HG02588 (cell line): Measurements from ENCODE around the gene SEMA3D.

Source experiments
- ATAC-seq: cut with Tn5 transposase; IDR thresholded peaks from one replicate; pipeline ENCODE4 v1.9.1; 2021; ENCODE audit warnings: mild to moderate bottlenecking, moderate library complexity; ENCODE audit not compliant: unreplicated experiment

Gene SEMA3D

GRCh38 chr7:85081392-85081791, 105.5 kb downstream of the SEMA3D start:
- ATAC-seq: no peak

- ATAC-seq: no peak
Measured at GRCh38 chr7:85079434-85079833, 107.4 kb downstream of the SEMA3D start.

- no peak for ATAC-seq
Measured at GRCh38 chr7:85078181-85078580, 108.7 kb downstream of the SEMA3D start.

GRCh38 chr7:85075864-85076263, 111.0 kb downstream of the SEMA3D start:
- no peak for ATAC-seq

- ATAC-seq: no peak
Measured at GRCh38 chr7:85074992-85075391, 111.9 kb downstream of the SEMA3D start.

- ATAC-seq: no peak
Measured at GRCh38 chr7:85074016-85074415, 112.8 kb downstream of the SEMA3D start.

GRCh38 chr7:85070967-85071628, 115.8 kb downstream of the SEMA3D start:
- ATAC-seq: no peak

GRCh38 chr7:85068799-85069198, 118.1 kb downstream of the SEMA3D start:
- no peak for ATAC-seq

- no peak for ATAC-seq
Measured at GRCh38 chr7:85067371-85067770, 119.5 kb downstream of the SEMA3D start.

- no peak for ATAC-seq
Measured at GRCh38 chr7:85065888-85066485, 120.9 kb downstream of the SEMA3D start.

- no peak for ATAC-seq
Measured at GRCh38 chr7:85065306-85065705, 121.5 kb downstream of the SEMA3D start.

GRCh38 chr7:85062651-85063050, 124.2 kb downstream of the SEMA3D start:
- ATAC-seq: no peak

- ATAC-seq: no peak
Measured at GRCh38 chr7:85061456-85061855, 125.4 kb downstream of the SEMA3D start.

GRCh38 chr7:85060696-85061095, 126.2 kb downstream of the SEMA3D start:
- no peak for ATAC-seq

GRCh38 chr7:85055906-85056305, 130.9 kb downstream of the SEMA3D start:
- no peak for ATAC-seq

- no peak for ATAC-seq
Measured at GRCh38 chr7:85055196-85055595, 131.7 kb downstream of the SEMA3D start.

- no peak for ATAC-seq
Measured at GRCh38 chr7:85054306-85054705, 132.6 kb downstream of the SEMA3D start.

GRCh38 chr7:85052894-85053293, 134.0 kb downstream of the SEMA3D start:
- no peak for ATAC-seq

GRCh38 chr7:85052056-85052737, 134.7 kb downstream of the SEMA3D start:
- ATAC-seq: no peak

GRCh38 chr7:85046534-85046933, 140.3 kb downstream of the SEMA3D start:
- no peak for ATAC-seq

- no peak for ATAC-seq
Measured at GRCh38 chr7:85041605-85042216, 145.1 kb downstream of the SEMA3D start.
